Measurements from ENCODE around the gene OSTC. TPM values are rescaled to one million over a fixed set of nuclear protein-coding genes. Genes with fewer than 3 reads are reported as not detected.
A peak's percentile ranks its signal among the peaks of the same experiment; 100 is the strongest.

The OSTC gene
- total and polyA plus RNA-seq, 7 experiments from 2014 or later, result 31.8 to 119 (median 58.9) TPM

- no peak for ATAC-seq
- ChIA-PET CTCF (no interaction called here), POLR2A (no interaction called here)
- no peaks in the 10 kb centered on the region for H3K9me3 Mint-ChIP-seq
- H3K27ac Mint-ChIP-seq, result no peak overlapping the region
- H3K4me1 ChIP-seq (ENCODE audit: control insufficient read depth in 2 of 2, insufficient read depth in 2 of 2, low read length in 2 of 2), result no peaks in the 10 kb centered on the region
- no peaks in the 10 kb centered on the region for H3K27me3 ChIP-seq (ENCODE audit: control insufficient read depth in 2 of 2, insufficient read depth in 2 of 2, low read length in 2 of 2)
- H3K36me3 Mint-ChIP-seq, result no peaks in the 10 kb centered on the region
- H3K27ac ChIP-seq (ENCODE audit: low read depth, low read length), result no peak overlapping the region
- H3K27me3 Mint-ChIP-seq, result no peaks in the 10 kb centered on the region
- intact Hi-C loops (cut with micrococcal nuclease), result no loop called here
- no peak overlapping the region for H3K4me3 Mint-ChIP-seq
- H3K4me3 ChIP-seq (ENCODE audit: low read length), result no peak overlapping the region
- H3K4me1 Mint-ChIP-seq, result no peaks in the 10 kb centered on the region
- H3K36me3 ChIP-seq (ENCODE audit: control insufficient read depth in 2 of 3, insufficient read depth in 3 of 3, low read length in 3 of 3), result no peaks in the 10 kb centered on the region
- DNase-seq, result no peak
- H3K9me3 ChIP-seq (ENCODE audit: control insufficient read depth in 2 of 3, low read length in 3 of 3), result no peaks in the 10 kb centered on the region
These were observed 42.8 kb downstream of the OSTC start for GRCh38 chr4:108693211-108693610.

DNA sequence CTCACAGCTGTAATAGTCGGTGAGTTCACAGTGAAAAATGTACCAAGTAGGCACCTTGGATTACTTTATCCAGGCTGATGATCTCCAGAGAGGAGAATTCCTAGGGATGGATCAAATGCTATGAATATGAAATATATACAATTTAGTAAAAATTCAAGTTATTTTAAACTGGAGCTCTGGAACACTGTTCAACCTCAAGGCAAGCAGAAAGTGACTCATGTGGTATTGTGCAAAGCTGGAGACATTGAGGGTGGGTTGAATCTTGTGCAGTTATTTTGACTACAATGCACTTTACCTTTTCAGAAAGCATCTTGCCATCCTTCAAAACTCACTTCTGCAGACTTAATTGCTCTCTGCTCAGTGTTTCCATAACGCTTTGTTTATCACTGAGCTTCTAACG is 43.4 kb downstream of the OSTC start:
- Histone ChIP-seq H3K9me3 (ENCODE audit: control insufficient read depth in 2 of 3, low read length in 3 of 3) (no peaks in the 10 kb centered on the region), H3K4me3 (ENCODE audit: low read length) (no peak overlapping the region), H3K36me3 (ENCODE audit: control insufficient read depth in 2 of 3, insufficient read depth in 3 of 3, low read length in 3 of 3) (no peaks in the 10 kb centered on the region), H3K27me3 (ENCODE audit: control insufficient read depth in 2 of 2, insufficient read depth in 2 of 2, low read length in 2 of 2) (no peaks in the 10 kb centered on the region), H3K27ac (ENCODE audit: low read depth, low read length) (no peak overlapping the region), H3K4me1 (ENCODE audit: control insufficient read depth in 2 of 2, insufficient read depth in 2 of 2, low read length in 2 of 2) (no peaks in the 10 kb centered on the region)
- Mint-ChIP-seq H3K27ac (no peak overlapping the region), H3K36me3 (no peaks in the 10 kb centered on the region), H3K4me3 (no peak overlapping the region), H3K4me1 (peaks cover 0 to 2% (median 0%) of the 10 kb centered on the region in 7 donors), H3K9me3 (no peaks in the 10 kb centered on the region), H3K27me3 (peaks cover 0 to 5% (median 0%) of the 10 kb centered on the region in 5 donors)
- DNase-seq (no peak), ATAC-seq (no peak)
- CTCF ChIA-PET, result no interaction called here
- POLR2A ChIA-PET, result no interaction called here
- intact Hi-C loops (cut with micrococcal nuclease), result no loop called here

GRCh38 chr4:108694423-108694822 is 44.0 kb downstream of the OSTC start:
- no peaks in the 10 kb centered on the region for H3K36me3 Mint-ChIP-seq
- Histone ChIP-seq H3K27me3 (ENCODE audit: control insufficient read depth in 2 of 2, insufficient read depth in 2 of 2, low read length in 2 of 2) (no peaks in the 10 kb centered on the region), H3K9me3 (ENCODE audit: control insufficient read depth in 2 of 3, low read length in 3 of 3) (no peaks in the 10 kb centered on the region), H3K27ac (ENCODE audit: low read depth, low read length) (no peak overlapping the region), H3K36me3 (ENCODE audit: control insufficient read depth in 2 of 3, insufficient read depth in 3 of 3, low read length in 3 of 3) (no peaks in the 10 kb centered on the region), H3K4me3 (ENCODE audit: low read length) (no peak overlapping the region), H3K4me1 (ENCODE audit: control insufficient read depth in 2 of 2, insufficient read depth in 2 of 2, low read length in 2 of 2) (no peaks in the 10 kb centered on the region)
- DNase-seq (no peak), ATAC-seq (no peak)
- H3K27ac Mint-ChIP-seq, result no peak overlapping the region
- H3K27me3 Mint-ChIP-seq, result peaks cover 0 to 5% (median 0%) of the 10 kb centered on the region in 5 donors
- no peak overlapping the region for H3K4me3 Mint-ChIP-seq
- H3K9me3 Mint-ChIP-seq, result no peaks in the 10 kb centered on the region
- intact Hi-C loops (cut with micrococcal nuclease), result no loop called here
- POLR2A ChIA-PET, result no interaction called here
- CTCF ChIA-PET, result no interaction called here
- peaks cover 0 to 2% (median 0%) of the 10 kb centered on the region in 7 donors for H3K4me1 Mint-ChIP-seq

DNA sequence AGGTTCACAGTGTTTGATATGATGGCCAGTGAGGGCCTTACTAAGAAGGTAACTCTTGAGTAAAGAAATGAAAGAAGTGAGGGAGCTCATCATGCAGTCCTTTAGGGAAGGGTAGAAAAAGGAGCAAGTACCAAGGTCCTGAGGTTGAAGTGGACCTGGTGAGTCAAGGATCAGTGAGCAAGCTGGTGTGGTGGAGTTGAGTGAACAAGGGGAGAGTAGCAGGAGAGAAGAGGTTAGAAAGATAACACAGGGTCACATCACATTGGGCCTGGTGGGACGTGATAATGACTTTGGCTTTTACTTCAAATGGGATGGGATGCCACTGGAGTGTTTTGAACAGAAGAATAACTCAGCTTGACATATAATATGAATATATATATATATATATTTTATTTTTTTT is 44.7 kb downstream of the OSTC start:
- DNase-seq, result no peak
- no peaks in the 10 kb centered on the region for H3K9me3 Mint-ChIP-seq
- Histone ChIP-seq H3K4me1 (ENCODE audit: control insufficient read depth in 2 of 2, insufficient read depth in 2 of 2, low read length in 2 of 2) (no peaks in the 10 kb centered on the region), H3K4me3 (ENCODE audit: low read length) (no peak overlapping the region), H3K27ac (ENCODE audit: low read depth, low read length) (no peak overlapping the region), H3K36me3 (ENCODE audit: control insufficient read depth in 2 of 3, insufficient read depth in 3 of 3, low read length in 3 of 3) (no peaks in the 10 kb centered on the region), H3K9me3 (ENCODE audit: control insufficient read depth in 2 of 3, low read length in 3 of 3) (no peaks in the 10 kb centered on the region), H3K27me3 (ENCODE audit: control insufficient read depth in 2 of 2, insufficient read depth in 2 of 2, low read length in 2 of 2) (no peaks in the 10 kb centered on the region)
- H3K36me3 Mint-ChIP-seq, result no peaks in the 10 kb centered on the region
- H3K27me3 Mint-ChIP-seq, result peaks cover 0 to 5% (median 0%) of the 10 kb centered on the region in 5 donors
- H3K4me3 Mint-ChIP-seq, result no peak overlapping the region
- H3K27ac Mint-ChIP-seq, result no peak overlapping the region
- POLR2A ChIA-PET, result no interaction called here
- CTCF ChIA-PET, result interaction anchor here (0.6 kb wide), 1 partner anchor 63 kb away, joined by 3 read pairs; no protein-coding TSS in a partner anchor
- peaks cover 0 to 2% (median 1%) of the 10 kb centered on the region in 7 donors for H3K4me1 Mint-ChIP-seq
- intact Hi-C loops (cut with micrococcal nuclease), result no loop called here
- ATAC-seq, result no peak

DNA sequence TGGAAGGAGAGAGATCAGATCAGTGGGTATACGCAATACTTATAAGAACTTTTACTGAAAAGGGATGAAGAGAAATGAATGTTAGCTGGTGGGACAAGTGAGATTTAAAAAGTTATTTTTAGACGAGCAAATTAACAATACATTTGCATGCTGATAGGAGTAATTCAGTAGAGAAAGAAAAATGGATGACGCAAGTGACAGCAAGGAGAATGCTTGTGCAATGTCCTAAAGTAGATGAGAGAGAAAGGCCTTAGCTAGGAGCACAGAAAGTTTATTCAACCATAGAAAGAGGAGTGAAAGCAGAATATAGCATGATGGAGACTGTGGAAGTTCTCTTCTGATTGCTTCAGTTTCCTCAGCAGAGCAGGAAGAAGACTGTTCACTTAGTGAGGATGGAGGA is 45.8 kb downstream of the OSTC start:
- Mint-ChIP-seq H3K27ac (no peak overlapping the region), H3K27me3 (peaks cover 0 to 5% (median 0%) of the 10 kb centered on the region in 5 donors), H3K4me3 (no peak overlapping the region), H3K9me3 (no peaks in the 10 kb centered on the region), H3K36me3 (no peaks in the 10 kb centered on the region), H3K4me1 (peaks cover 0 to 11% (median 11%) of the 10 kb centered on the region in 7 donors)
- Histone ChIP-seq H3K4me3 (ENCODE audit: low read length) (no peak overlapping the region), H3K4me1 (ENCODE audit: control insufficient read depth in 2 of 2, insufficient read depth in 2 of 2, low read length in 2 of 2) (peaks cover 0 to 6% of the 10 kb centered on the region in 2 donors), H3K9me3 (ENCODE audit: control insufficient read depth in 2 of 3, low read length in 3 of 3) (no peaks in the 10 kb centered on the region), H3K36me3 (ENCODE audit: control insufficient read depth in 2 of 3, insufficient read depth in 3 of 3, low read length in 3 of 3) (no peaks in the 10 kb centered on the region), H3K27ac (ENCODE audit: low read depth, low read length) (no peak overlapping the region), H3K27me3 (ENCODE audit: control insufficient read depth in 2 of 2, insufficient read depth in 2 of 2, low read length in 2 of 2) (no peaks in the 10 kb centered on the region)
- DNase-seq (no peak), ATAC-seq (no peak)
- intact Hi-C loops (cut with micrococcal nuclease), result no loop called here
- ChIA-PET POLR2A (no interaction called here), CTCF (no interaction called here)

- POLR2A ChIA-PET, result no interaction called here
- Mint-ChIP-seq H3K4me1 (peaks cover 15 to 33% (median 30%) of the 10 kb centered on the region in 7 donors), H3K9me3 (no peaks in the 10 kb centered on the region), H3K27me3 (peaks cover 0 to 5% (median 0%) of the 10 kb centered on the region in 5 donors), H3K27ac (peak overlapping the region in 1 of 9 donors; percentile 34), H3K4me3 (no peak overlapping the region), H3K36me3 (no peaks in the 10 kb centered on the region)
- DNase-seq (no peak), ATAC-seq (no peak)
- intact Hi-C loops (cut with micrococcal nuclease), result no loop called here
- H3K27ac ChIP-seq (ENCODE audit: low read depth, low read length), result no peak overlapping the region
- H3K27me3 ChIP-seq (ENCODE audit: control insufficient read depth in 2 of 2, insufficient read depth in 2 of 2, low read length in 2 of 2), result no peaks in the 10 kb centered on the region
- CTCF ChIA-PET, result no interaction called here
- no peaks in the 10 kb centered on the region for H3K9me3 ChIP-seq (ENCODE audit: control insufficient read depth in 2 of 3, low read length in 3 of 3)
- peaks cover 0 to 20% of the 10 kb centered on the region in 2 donors for H3K4me1 ChIP-seq (ENCODE audit: control insufficient read depth in 2 of 2, insufficient read depth in 2 of 2, low read length in 2 of 2)
- H3K36me3 ChIP-seq (ENCODE audit: control insufficient read depth in 2 of 3, insufficient read depth in 3 of 3, low read length in 3 of 3), result no peaks in the 10 kb centered on the region
- no peak overlapping the region for H3K4me3 ChIP-seq (ENCODE audit: low read length)
These were observed 49.8 kb downstream of the OSTC start for GRCh38 chr4:108700081-108700757.

GRCh38 chr4:108702960-108703359 is 52.6 kb downstream of the OSTC start:
- Histone ChIP-seq H3K36me3 (ENCODE audit: control insufficient read depth in 2 of 3, insufficient read depth in 3 of 3, low read length in 3 of 3) (no peaks in the 10 kb centered on the region), H3K27ac (ENCODE audit: low read depth, low read length) (no peak overlapping the region), H3K4me3 (ENCODE audit: low read length) (no peak overlapping the region), H3K9me3 (ENCODE audit: control insufficient read depth in 2 of 3, low read length in 3 of 3) (no peaks in the 10 kb centered on the region), H3K27me3 (ENCODE audit: control insufficient read depth in 2 of 2, insufficient read depth in 2 of 2, low read length in 2 of 2) (no peaks in the 10 kb centered on the region), H3K4me1 (ENCODE audit: control insufficient read depth in 2 of 2, insufficient read depth in 2 of 2, low read length in 2 of 2) (peaks cover 0 to 20% of the 10 kb centered on the region in 2 donors)
- Mint-ChIP-seq H3K4me1 (peaks cover 15 to 33% (median 30%) of the 10 kb centered on the region in 7 donors), H3K4me3 (peak overlapping the region in 8 of 10 donors; percentile 0 to 69 (median 34)), H3K27ac (peak overlapping the region in 6 of 9 donors; percentile 1 to 73 (median 46)), H3K9me3 (no peaks in the 10 kb centered on the region), H3K27me3 (peaks cover 0 to 5% (median 0%) of the 10 kb centered on the region in 5 donors), H3K36me3 (no peaks in the 10 kb centered on the region)
- intact Hi-C loops (cut with micrococcal nuclease), result no loop called here
- ChIA-PET POLR2A (no interaction called here), CTCF (no interaction called here)
- DNase-seq, result peak in 4 of 9 donors; percentile 7 to 11 (median 8)
- ATAC-seq, result no peak
